HG03469 (cell line): ENCODE results near the gene ITGB5.

ENCODE experiments used
- ATAC-seq: cut with Tn5 transposase; IDR thresholded peaks from one replicate; pipeline ENCODE4 v1.9.1; 2021; ENCODE audit warnings: mild to moderate bottlenecking, moderate library complexity, moderate number of reproducible peaks; ENCODE audit not compliant: unreplicated experiment

The ITGB5 gene

DNA sequence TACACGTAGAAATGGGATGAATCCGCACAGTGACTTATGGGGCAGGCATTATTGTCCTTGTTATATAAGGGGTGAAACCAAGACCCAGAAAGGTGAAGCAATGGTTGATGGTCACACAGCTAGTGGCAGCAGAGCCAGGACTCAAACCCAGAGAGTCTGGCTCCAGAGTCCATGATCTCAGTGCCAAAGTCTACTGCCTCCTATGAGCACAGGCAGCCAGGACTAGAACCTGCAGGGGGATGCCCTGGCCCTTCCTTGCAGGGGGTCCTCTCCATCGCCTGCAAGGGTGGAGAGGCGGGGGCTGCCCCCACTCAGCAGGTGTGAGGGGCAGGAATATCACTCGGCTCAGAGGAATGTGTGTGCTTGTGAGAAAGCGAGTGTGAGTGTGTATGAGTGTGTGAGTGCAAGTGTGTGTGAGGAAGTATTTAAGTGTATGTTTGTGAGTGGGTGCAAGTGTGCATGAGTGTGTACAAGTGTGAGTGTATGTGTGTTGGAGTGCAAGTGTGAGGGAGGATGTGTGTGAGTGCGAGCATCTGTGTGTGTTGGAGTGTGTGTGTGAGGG lies 112.2 kb downstream of the ITGB5 start:
- ATAC-seq: no peak

DNA sequence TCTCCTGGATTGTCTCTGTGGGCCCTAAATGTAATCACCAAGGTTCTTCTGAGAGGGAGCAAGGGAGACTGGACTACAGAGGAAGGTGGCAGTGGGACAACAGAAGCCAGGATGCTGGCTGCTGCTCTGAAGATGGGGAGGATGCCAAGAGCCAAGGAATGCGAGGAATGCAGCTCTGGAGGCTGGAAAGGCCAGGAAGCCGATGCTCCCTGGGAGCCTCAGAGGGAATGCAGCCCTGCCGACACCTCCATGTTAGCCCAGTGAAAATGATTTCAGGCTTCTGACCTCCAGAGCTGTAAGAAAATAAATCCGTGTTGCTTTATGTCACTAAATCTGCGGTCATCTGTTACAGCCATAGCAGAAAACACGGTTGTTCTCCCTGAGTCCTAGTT lies 112.8 kb downstream of the ITGB5 start:
- ATAC-seq: no peak

DNA sequence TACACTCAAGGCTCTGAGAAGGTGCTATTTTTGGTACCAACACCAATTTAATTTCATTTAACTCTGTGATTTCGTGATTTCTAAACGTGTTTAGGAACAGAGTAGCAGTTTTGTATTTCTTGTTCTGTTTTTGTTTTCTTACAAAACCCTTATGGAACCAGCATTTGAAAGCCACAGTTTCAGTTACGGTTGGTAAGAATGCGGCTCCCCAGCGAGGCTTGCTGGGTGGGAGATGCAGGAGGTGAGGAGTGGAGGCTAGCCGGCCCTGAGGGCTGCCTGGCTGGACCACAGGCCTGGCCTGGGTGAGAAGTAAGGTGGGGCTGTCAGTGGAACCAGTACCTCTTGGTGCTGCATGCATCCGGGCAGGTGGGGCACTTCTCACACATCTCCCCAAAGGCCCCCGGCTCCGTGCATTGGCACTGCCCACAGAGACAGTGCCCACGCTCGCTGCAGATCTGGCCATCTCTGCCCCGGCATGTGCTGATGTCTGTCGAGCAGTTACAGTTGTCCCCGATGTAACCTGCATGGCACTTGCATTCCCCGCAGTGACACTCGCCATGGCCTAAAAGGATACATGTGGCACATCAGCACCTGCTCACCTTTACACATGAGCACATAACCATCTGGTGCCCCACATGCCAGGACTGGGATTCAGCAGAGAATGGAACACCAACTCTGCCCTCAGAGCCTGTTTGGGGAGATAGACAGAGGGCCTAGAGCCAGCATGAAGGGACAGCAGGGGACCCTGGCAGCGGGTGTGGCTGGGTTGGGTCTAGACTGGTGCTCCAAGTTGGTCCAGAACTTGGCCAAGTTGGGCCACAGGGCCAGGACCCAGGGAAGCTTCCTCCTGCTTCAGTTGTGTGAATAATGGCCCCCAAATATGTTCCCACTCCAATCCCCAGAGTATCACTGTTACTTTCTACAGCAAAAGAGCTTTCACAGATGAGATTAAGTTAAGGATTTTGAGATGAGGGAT lies 113.5 kb downstream of the ITGB5 start:
- ATAC-seq: no peak

DNA sequence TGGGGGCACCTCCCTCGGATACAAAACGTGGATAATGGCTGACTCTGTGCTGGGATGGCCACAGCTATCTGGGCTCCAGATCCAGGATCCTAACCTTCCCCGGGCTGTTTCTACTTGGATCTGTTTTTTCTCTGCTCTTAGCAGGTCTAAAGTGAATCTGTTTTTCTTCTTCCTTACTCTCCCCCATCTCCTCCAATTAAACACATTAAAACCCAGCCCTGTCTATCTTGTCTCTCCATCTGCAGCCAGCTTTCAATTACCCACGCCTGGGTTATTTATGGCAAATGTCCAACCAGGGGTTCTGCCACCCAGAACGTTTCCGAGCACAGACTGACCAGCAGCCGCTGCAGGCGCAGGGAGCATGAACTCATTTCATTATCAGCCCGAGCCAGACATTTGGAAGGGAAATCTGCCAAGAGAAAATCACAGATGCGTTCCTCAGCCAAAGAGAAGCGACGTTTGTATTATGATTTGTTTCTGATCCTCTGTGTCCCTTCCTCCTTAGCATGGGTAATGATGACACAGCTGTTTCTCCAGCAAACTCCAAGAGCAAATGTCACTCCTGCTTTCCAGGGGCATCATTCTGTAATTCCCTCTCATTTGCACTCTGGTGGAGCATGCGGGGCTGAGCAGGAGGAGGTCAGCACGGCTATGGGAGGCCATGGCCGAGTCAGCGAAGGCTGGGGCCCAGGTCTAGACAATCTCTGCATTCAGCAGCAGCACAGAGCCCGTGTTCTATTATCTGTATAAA lies 114.9 kb downstream of the ITGB5 start:
- no peak for ATAC-seq

DNA sequence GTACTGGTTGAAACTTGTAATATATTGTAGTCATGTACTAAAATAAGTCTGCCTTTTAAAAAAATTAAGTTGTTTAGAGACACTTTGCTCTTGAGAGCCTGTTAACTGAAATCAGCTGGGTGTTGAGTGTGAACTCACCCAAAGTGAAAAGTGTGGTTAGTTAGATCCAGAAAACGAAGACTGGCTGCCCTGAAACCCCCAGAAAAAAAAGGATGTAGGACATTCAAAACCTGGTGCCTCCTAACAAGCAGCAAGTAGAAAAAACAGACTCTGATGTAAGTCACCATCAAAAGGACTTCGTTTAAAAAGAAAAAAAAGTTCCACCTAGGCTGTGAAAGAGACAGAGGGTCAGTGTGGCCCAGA lies 116.1 kb downstream of the ITGB5 start:
- ATAC-seq: no peak

DNA sequence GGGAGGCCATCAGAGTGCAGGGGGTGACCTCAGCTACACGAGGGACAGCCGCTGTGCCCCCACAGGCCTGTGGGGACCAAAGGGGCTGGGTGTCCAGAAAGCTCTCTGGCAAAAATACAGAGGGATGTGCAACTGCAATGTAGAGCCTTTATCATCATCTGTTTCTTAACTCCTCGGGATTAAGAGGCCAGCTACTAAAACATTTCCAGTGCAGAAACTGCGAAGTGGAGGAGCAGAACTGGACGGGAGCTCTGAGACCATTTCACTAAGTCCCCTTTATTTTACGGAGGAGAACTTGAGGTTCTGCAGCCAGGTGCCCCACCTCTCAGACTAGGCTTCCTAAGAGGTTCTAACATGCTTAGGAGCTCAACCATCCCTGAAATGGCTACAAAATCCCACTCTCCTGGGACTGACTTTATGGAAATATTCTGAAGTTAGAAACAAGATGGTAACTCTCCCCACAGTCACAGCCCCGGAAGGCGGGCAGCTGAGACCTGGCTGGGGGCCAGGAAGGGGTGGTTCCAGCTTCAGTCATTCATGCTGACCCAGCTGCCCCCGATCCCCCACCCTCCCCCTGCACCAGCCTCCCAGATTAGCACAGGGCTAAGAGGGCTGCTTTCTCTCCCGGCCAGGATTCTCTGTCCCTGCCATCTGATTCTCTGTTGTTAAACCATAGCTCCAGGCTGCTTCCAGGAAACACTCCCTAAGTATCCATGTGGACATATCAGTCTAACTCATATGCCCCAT lies 116.7 kb downstream of the ITGB5 start:
- ATAC-seq: no peak

DNA sequence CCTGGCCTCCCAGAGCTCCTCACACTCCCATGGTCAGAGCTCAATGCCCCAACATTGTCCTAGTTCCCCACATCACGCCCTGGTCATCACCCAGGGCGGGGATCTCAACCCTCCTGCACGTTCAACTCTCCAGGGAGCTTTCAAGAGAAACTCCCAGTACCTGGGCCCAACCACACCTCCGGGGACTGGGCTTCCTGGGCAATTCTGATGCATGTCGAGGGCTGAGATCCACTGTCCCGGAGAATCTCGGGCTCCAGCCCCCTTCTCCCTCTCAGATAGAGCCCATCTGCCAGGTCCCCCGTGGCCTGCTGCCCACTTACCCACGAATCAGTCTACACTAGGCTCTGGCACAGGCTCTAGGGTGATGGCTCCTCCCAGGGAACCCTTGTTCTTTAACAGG lies 117.7 kb downstream of the ITGB5 start:
- no peak for ATAC-seq

DNA sequence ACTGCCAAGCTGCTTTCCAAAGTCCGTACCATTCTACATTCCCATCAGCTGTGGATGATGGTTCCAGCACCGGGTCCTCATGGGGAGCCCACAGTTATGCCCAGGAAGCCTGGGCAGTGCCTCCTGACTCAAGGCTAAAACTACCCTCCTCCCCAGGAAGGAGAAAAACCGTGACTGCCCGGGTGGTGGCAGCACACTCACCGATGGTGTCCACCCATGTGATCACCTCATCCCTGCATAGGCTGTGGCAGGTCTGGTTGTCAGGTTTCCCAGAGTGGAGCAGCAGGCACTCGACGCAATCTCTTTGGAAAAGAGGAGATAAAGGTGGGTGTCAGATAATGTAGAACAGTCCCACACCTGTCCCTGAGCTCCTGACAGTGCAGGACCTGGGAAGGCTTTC lies 118.4 kb downstream of the ITGB5 start:
- no peak for ATAC-seq

DNA sequence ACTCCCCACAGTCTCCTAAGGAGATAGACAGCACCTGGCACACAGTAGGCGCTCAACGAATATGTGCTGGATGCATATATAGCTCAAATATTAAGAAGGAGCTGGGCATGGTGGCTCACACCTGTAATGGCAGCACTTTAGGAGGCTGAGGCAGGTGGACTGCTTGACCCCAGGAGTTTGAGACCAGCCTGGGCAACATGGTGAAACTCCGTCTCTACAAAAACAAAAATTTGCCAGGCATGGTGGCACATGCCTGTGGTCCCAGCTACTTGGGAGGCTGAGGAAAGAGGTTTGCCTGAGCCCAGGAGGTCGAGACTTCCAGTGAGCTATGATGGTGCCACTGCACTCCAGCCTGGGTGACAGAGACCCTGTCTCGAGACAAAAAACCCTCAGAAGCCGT lies 119.5 kb downstream of the ITGB5 start:
- ATAC-seq: no peak

DNA sequence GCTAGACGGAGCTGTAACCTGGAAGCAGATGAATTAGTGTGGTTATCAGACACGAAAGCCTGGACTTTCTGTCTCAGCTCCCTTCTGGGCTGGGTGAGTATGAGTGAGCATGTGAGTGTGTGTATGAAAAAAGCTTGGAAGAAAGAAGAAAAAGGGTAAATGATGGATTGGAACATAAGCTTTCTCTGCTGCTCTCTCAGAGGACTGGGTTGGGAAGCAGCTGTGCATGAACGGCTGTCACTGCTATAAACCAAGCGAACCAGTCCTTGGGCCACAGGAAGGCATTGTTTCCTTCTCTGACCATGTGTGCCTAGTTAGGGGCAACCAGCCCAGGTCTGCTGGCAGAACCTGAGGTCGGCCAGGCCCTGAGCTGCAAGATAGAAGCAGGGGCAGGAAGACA lies 119.9 kb downstream of the ITGB5 start:
- ATAC-seq: no peak

DNA sequence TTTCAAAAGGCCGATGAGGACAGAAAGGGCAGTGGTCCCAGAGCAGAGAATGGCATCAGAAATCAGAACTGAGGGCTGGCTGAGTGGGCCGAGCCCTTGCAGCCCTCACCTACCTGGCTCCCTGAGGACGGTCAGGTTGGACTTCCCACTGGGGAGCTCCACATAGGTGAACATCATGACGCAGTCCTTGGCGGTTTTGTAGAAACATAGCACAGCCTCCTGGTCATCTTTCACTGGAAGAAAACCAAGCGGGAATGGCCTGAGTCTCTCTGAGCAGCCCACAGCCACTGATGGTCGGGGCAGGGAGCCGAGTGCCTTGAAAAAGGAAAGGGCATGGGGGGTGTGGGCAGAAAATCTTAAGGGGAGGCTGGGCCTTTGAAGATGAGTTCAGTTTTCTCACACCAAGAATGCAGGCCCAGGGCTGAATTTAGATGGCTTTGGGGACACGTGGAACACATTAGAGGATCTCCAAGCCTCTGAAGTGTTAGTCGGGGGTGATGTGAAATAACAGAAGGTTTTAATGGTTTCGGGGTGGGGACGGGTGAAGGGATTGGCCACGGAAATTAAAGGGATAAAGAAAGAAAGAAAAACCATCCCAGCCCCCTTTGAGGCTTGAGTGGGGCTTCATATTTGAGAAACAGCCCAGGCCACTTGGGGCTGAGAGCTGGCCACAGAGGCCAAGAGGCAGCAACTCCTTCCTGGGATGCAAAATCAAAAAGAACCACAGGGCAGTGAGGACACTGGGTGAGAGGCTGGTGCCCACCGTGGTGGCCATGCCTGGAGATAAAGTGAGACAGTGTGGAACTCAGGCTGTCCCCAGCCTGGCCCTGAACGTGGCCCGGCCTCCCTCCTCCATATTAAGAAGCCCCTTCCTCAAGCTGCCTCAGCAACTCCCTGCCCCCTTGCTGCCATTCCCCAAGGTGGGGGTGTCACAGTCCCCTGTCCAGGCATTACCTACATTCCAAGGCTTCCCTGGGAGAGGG lies 120.8 kb downstream of the ITGB5 start:
- no peak for ATAC-seq

DNA sequence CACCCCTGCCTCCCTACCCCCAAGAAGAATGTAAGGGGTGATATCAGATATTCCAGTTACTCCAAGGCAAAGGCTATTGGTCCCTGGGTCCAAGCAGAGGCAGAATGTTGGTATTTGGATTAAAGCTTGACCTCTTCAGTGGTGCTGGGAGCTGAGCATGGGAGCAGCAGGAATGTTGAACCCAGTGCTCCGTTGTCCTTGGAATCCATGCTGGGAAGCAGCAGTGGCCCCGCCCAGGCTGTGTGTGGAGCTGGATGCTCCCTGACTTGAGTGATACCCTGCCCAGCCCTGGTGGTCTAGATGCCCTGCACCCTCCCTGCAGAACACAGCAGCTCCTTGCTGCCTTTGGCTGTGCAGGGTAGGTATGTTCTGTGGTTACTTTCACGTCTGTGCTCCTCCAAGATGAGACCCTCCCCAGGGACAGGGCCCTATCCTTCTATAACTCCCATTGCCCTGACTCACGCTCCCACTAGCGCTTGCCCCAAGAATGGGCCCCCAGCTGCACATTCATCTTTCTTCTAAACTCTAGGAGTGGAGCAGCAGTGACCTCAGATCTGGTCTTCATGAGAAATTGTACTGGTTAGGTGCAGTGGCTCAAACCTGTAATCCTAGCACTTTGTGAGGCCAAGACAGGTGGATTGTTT lies 121.8 kb downstream of the ITGB5 start:
- no peak for ATAC-seq

DNA sequence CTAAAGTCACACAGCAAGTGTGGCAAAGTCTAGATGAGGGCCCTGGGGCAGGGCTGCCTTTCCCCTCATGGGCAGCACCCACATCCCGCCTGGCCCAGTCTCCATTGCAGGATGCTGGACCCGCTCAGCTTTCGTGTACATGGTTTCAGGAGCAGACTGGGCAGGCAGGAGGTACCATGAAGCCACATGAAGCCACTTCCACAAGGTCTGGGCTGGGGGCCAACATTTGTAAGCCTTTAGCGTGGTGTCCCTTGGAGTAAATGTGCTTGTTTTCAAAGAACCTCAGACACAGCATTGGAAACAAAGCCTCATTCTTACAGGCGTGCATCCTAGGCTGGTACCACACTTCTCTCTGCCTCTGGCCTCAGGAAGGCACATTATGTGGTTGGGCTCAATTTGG lies 122.4 kb downstream of the ITGB5 start:
- ATAC-seq: no peak

DNA sequence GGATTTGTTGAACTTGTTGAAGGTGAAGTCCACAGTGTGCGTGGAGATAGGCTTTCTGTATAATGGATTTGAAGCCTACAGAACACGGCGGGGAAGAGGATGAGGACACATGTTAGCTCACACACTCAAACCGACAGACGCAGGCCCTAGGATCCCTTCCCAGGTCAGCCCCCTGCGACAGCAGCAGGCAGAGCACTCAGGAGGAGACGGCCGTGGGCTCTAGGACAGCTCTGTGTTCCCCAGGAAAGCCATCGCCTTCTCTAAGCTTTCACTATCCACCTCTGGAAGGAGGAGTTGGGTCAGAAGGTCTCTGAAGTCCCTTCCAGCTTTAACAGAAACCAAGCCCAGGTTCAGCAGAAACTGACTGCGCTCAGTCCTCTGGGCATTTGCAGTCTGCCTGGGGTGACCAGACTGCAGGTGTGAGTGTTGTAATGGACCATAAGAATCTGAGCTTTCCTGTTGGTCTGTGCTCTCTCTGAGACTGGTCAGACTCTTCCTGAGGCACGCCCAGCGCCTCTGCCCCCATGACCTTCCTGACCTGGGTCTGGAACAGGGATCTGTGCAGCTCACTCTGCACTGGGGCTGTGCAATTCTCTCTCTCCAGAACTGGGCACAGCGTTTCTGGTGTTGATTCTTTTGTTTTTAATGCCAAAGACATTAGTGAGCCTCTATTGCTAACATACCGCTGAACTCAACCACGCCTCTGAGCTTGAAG lies 123.4 kb downstream of the ITGB5 start:
- no peak for ATAC-seq

DNA sequence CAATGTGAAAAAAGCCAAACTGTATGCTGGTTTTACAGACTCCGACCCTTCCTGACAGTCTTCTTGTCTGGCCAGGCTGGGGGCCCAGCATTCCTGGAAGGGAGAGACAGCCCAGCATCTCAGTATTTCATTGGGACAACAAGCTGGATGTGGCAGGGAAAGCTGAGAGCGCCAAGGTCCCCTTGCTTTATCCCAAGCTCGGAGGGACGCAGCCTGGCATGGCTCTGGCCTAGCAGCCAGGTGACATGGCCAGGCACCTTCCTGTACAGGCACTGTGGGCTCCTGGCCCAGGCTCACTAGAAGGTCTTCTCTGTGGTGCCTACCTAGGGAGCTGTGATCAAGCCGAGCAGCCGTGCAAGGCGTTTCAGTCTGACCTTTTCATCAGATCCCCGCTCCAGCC lies 124.0 kb downstream of the ITGB5 start:
- ATAC-seq: no peak

DNA sequence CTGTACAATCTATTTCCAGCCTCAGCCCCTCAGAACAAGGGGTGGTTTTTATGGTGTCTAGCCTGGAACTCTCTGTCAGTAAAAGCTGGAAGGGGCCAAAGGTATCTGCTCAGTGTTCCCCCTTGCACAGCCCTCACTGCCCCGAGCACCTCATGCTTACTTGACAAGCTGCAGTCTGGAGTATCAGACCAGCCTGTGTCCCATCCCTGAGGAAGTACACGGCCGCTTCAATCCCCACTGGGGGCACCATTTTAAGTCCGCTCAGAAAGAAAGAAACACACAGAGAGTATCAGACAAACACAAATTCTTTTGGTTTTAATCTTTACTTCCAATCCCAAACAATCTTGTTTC lies 124.5 kb downstream of the ITGB5 start:
- no peak for ATAC-seq

DNA sequence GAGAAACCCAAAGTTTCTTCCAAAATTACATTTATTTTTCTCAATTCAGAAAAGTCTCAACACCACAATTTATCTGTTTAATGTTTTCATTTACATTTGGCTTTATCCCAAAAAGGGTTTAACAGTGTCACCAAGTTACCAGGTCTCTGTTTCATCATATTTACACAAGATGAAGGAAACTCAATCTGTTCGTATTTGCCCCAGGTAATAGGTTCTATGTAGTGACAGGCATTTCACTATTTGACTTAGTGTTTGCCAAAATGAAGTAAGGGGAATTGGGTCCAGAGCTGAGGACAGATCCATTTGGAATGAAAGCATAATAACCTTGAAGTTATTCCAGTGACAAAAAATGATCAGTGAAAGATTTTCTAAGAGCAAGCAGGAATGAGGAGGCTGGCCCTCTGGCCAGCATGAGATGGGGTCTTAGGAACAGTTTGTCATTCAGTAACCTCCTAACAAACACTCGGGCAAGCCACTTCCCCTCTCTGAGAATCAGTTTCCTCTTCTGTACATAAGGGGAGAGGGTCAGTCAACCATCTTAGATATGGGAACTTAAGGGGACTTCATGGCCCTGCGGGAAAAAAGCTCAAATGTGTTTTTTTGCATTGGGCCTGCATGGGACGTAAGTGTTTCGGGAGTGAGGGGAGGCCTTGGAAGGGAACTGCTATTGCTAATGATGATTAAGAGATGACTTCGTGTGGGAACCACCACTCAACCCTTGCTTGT lies 125.1 kb downstream of the ITGB5 start:
- no peak for ATAC-seq

DNA sequence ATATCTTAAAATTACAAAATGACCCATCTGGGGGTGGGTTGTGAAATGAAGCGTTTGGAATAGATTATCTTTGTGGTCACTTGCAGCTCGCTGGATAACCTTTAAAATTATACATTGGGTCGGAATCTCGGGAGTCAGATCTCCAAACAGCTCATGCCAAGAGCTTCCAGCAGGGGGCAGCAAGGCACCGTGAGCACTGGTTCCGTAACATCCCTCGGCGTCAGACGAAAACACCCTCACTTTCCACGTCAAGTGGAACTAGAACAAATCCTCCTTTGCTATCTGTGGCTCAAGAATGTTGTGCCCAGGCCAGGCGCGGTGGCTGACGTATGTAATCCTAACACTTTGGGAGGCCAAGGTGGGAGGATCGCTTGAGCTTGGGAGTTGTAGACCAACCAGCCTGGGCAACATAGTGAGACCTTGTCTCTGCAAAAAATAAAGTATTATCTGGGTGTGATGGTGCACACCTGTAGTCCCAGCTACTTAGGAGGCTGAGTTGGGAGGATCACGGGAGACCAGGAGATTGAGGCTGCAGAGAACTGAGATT lies 125.8 kb downstream of the ITGB5 start:
- ATAC-seq: no peak
